H1 (cell line): ENCODE measurements around the gene PAQR7. TPM values are rescaled to one million over a fixed set of nuclear protein-coding genes. Genes with fewer than 3 reads are reported as not detected.

Experiments
- CTCF ChIA-PET: fragments of 300-600 bp; sonication (Branson Sonifier 250); formaldehyde crosslinking; loops from one replicate; lab custom pipeline; 2021; ENCODE audit not compliant: partially characterized antibody; lab: Charles Lee
- POLR2A ChIA-PET: fragments of 300-600 bp; sonication (Branson Sonifier 250); formaldehyde crosslinking; loops from one replicate; lab custom pipeline; 2021; ENCODE audit warnings: inconsistent platforms; ENCODE audit not compliant: partially characterized antibody; lab: Charles Lee
- DNase-seq, 2 experiments: peaks; one replicate each; pipeline versions ENCODE4 v3.0.0 to v3.0.0-alpha.2; 2010 to 2022; ENCODE audit warnings: low spot score in 2 of 2, low read depth in 1 of 2, mixed read lengths in 1 of 2
- FAIRE-seq: peaks from 2 replicates; lab custom pipeline; 2011; peaks lifted over from hg19 to GRCh38; lab: Jason Lieb, UNC
- H2AFZ ChIP-seq: 2 replicates; pipeline ENCODE4 v1.8.1; 2012; ENCODE audit warnings: low read length, inconsistent platforms
- H2AK5ac ChIP-seq: 2 replicates; pipeline ENCODE4 v1.6.1; 2013; ENCODE audit warnings: low read depth, low read length
- H2BK120ac ChIP-seq: replicated peaks from 2 replicates; pipeline ENCODE3; 2013; ENCODE audit warnings: low read depth, low read length, inconsistent platforms
- H2BK12ac ChIP-seq: 2 replicates; pipeline ENCODE4 v1.6.1; 2013; ENCODE audit warnings: low read depth, low read length
- H2BK15ac ChIP-seq: 2 replicates; pipeline ENCODE4 v1.6.1; 2013; ENCODE audit warnings: low read length
- H2BK20ac ChIP-seq: 2 replicates; pipeline ENCODE4 v1.6.1; 2013; ENCODE audit warnings: low read length
- H2BK5ac ChIP-seq: 2 replicates; pipeline ENCODE4 v1.6.1; 2013; ENCODE audit warnings: low read depth, low read length
- H3K14ac ChIP-seq: 2 replicates; pipeline ENCODE4 v1.6.1; 2013; ENCODE audit warnings: inconsistent platforms; ENCODE audit not compliant: insufficient read length
- H3K18ac ChIP-seq: 2 replicates; pipeline ENCODE4 v1.6.1; 2013; ENCODE audit warnings: low read length; ENCODE audit errors: extremely low read depth
- H3K23ac ChIP-seq: 2 replicates; pipeline ENCODE4 v1.6.1; 2013; ENCODE audit warnings: inconsistent platforms; ENCODE audit not compliant: insufficient read length
- H3K23me2 ChIP-seq: 2 replicates; pipeline ENCODE4 v1.6.1; 2013; ENCODE audit warnings: low read depth, low read length
- H3K27ac ChIP-seq: 2 replicates; pipeline ENCODE4 v1.6.1; 2011; ENCODE audit warnings: low read depth, low read length, inconsistent platforms
- H3K27me3 ChIP-seq, 4 experiments: replicated peaks in 1 of 4; 1 replicate in 1 of 4; 2 replicates in 3 of 4; pipeline versions ENCODE4 v1.6.1 to v1.8.1; 2011 to 2013; ENCODE audit warnings: low read length in 3 of 4, mild to moderate bottlenecking in 3 of 4, inconsistent platforms in 2 of 4, mixed read lengths in 2 of 4, moderate library complexity in 1 of 4; ENCODE audit not compliant: control insufficient read depth in 3 of 4, insufficient read depth in 3 of 4; ENCODE audit errors: extremely low read depth in 1 of 4
- H3K36me3 ChIP-seq, 4 experiments: 2 replicates each; pipeline versions ENCODE4 v1.6.1 to v1.8.1; 2011 to 2013; ENCODE audit warnings: mild to moderate bottlenecking in 4 of 4, low read length in 3 of 4, moderate library complexity in 2 of 4, control low read depth in 1 of 4, inconsistent platforms in 1 of 4; ENCODE audit not compliant: insufficient read depth in 4 of 4, control insufficient read depth in 2 of 4
- H3K4ac ChIP-seq: replicated peaks from 2 replicates; pipeline ENCODE3; 2013; ENCODE audit warnings: low read length, low read depth, mixed read lengths, inconsistent platforms; ENCODE audit not compliant: insufficient read length
- H3K4me1 ChIP-seq, 4 experiments: replicated peaks in 1 of 4; 1 replicate in 1 of 4; 2 replicates in 3 of 4; pipeline versions ENCODE4 v1.6.1 to v1.8.1; 2011 to 2013; ENCODE audit warnings: low read length in 3 of 4, inconsistent platforms in 2 of 4, mixed read lengths in 1 of 4; ENCODE audit not compliant: insufficient read depth in 4 of 4, control insufficient read depth in 3 of 4
- H3K4me2 ChIP-seq, 2 experiments: 2 replicates each; pipeline versions ENCODE4 v1.6.1 to v1.8.1; 2011 to 2013; ENCODE audit warnings: low read depth in 2 of 2, low read length in 2 of 2, control low read depth in 1 of 2, inconsistent platforms in 1 of 2, mild to moderate bottlenecking in 1 of 2; ENCODE audit not compliant: insufficient read depth in 1 of 2
- H3K4me3 ChIP-seq, 4 experiments: fragments of 200-600, 300-600 bp in 1 of 4; sonication (generic), shearing (Covaris generic), sonication (Bioruptor Twin) in 1 of 4; 2 replicates each; pipeline versions ENCODE4 v1.5.1 to v1.8.1; 2011 to 2016; ENCODE audit warnings: low read length in 4 of 4, low read depth in 3 of 4, control low read depth in 2 of 4, inconsistent platforms in 2 of 4, mild to moderate bottlenecking in 2 of 4, mixed read lengths in 1 of 4, moderate library complexity in 1 of 4; ENCODE audit not compliant: insufficient read depth in 2 of 4; ENCODE audit errors: extremely low read depth in 1 of 4
- H3K56ac ChIP-seq: replicated peaks from 2 replicates; pipeline ENCODE3; 2013; ENCODE audit warnings: low read depth, mild to moderate bottlenecking, mixed read lengths, low read length, inconsistent platforms; ENCODE audit not compliant: insufficient read length
- H3K79me1 ChIP-seq: 2 replicates; pipeline ENCODE4 v1.6.1; 2013; ENCODE audit warnings: low read depth, low read length, control low read depth
- H3K79me2 ChIP-seq, 2 experiments: 2 replicates each; pipeline versions ENCODE4 v1.6.1 to v1.8.1; 2012 to 2013; ENCODE audit warnings: low read length in 2 of 2, mild to moderate bottlenecking in 2 of 2, inconsistent platforms in 1 of 2; ENCODE audit not compliant: insufficient read depth in 2 of 2, control insufficient read depth in 1 of 2
- H3K9ac ChIP-seq, 4 experiments: replicated peaks in 1 of 4; 1 replicate in 1 of 4; 2 replicates in 3 of 4; pipeline versions ENCODE4 v1.6.1 to v1.8.1; 2011 to 2013; ENCODE audit warnings: low read depth in 3 of 4, low read length in 3 of 4, control low read depth in 2 of 4, mild to moderate bottlenecking in 2 of 4, moderate library complexity in 2 of 4, inconsistent platforms in 1 of 4; ENCODE audit errors: extremely low read depth in 1 of 4
- H3K9me3 ChIP-seq, 2 experiments: 2 replicates each; pipeline versions ENCODE4 v1.6.1 to v1.8.1; 2012 to 2013; ENCODE audit warnings: mild to moderate bottlenecking in 2 of 2, moderate library complexity in 2 of 2, control low read depth in 1 of 2, inconsistent platforms in 1 of 2, low read depth in 1 of 2, low read length in 1 of 2, mixed read lengths in 1 of 2; ENCODE audit not compliant: insufficient read depth in 2 of 2
- H4K20me1 ChIP-seq, 2 experiments: replicated peaks in 1 of 2; 2 replicates each; pipeline versions ENCODE3 to v1.8.1; 2011 to 2013; ENCODE audit warnings: inconsistent platforms in 2 of 2, low read length in 2 of 2, mild to moderate bottlenecking in 1 of 2; ENCODE audit not compliant: insufficient read depth in 2 of 2, control insufficient read depth in 1 of 2
- H4K5ac ChIP-seq: 2 replicates; pipeline ENCODE4 v1.6.1; 2013; ENCODE audit warnings: low read length, low read depth, mixed read lengths, inconsistent platforms; ENCODE audit not compliant: insufficient read length
- H4K8ac ChIP-seq: 2 replicates; pipeline ENCODE4 v1.8.0; 2013; ENCODE audit warnings: mild to moderate bottlenecking, moderate library complexity, low read length, inconsistent platforms; ENCODE audit not compliant: insufficient read depth; ENCODE audit errors: extremely low read depth
- H4K91ac ChIP-seq: replicated peaks from 2 replicates; pipeline ENCODE3; 2013; ENCODE audit warnings: low read length, mixed read lengths, inconsistent platforms; ENCODE audit not compliant: insufficient read length
- CHD1 ChIP-seq: IDR thresholded peaks from 2 replicates; pipeline ENCODE4 v1.6.1; 2012; ENCODE audit warnings: low read depth, low read length, improper control_type of control experiment
- EZH2 ChIP-seq: fragments of 200-600 bp; sonication (generic); IDR thresholded peaks from 2 replicates; pipeline ENCODE4 v1.7.1; 2012; ENCODE audit warnings: low read depth, mild to moderate bottlenecking, moderate library complexity, low read length, inconsistent platforms; ENCODE audit not compliant: severe bottlenecking
- GABPA ChIP-seq: IDR thresholded peaks from 2 replicates; pipeline ENCODE4 v1.6.1; 2011; ENCODE audit warnings: mild to moderate bottlenecking, low read length, moderate library complexity, borderline replicate concordance; ENCODE audit not compliant: insufficient read depth
- NANOG ChIP-seq: IDR thresholded peaks from 2 replicates; pipeline ENCODE4 v1.6.1; 2011; ENCODE audit warnings: low read length, low read depth, mild to moderate bottlenecking, inconsistent platforms; ENCODE audit not compliant: insufficient read depth, poor library complexity, severe bottlenecking
- POU5F1 ChIP-seq: IDR thresholded peaks from 2 replicates; pipeline ENCODE4 v1.6.1; 2011; ENCODE audit warnings: low read depth, mild to moderate bottlenecking, low read length, moderate library complexity
- SAP30 ChIP-seq: fragments of 300-600 bp; sonication (generic); IDR thresholded peaks from 2 replicates; pipeline ENCODE4 v1.7.1; 2012; ENCODE audit warnings: low read length, moderate library complexity, mild to moderate bottlenecking, inconsistent platforms; ENCODE audit not compliant: insufficient read depth, insufficient replicate concordance
- SIN3A ChIP-seq, 2 experiments: IDR thresholded peaks in 1 of 2; conservative IDR thresholded peaks in 1 of 2; 2 replicates each; pipeline ENCODE4 v1.6.1; 2011 to 2012; ENCODE audit warnings: low read length in 2 of 2, improper control_type of control experiment in 1 of 2, low read depth in 1 of 2, mild to moderate bottlenecking in 1 of 2
- SUZ12 ChIP-seq: fragments of 200-600 bp; sonication (generic); IDR thresholded peaks from 2 replicates; pipeline ENCODE4 v1.6.1; 2012; ENCODE audit warnings: mild to moderate bottlenecking, inconsistent platforms, low read length, moderate library complexity, mixed read lengths
- YY1 ChIP-seq: IDR thresholded peaks from 2 replicates; pipeline ENCODE4 v1.6.1; 2011; ENCODE audit warnings: low read depth, mild to moderate bottlenecking, low read length
- polyA plus RNA-seq, 7 experiments: library from polyadenylated mRNA; depleted of rRNA in 3 of 7; stranded (reverse) in 5 of 7; unstranded in 2 of 7; fragments of >200 nt in 5 of 7; fragments of 200-250 nt in 2 of 7; gene quantifications; 1 replicate in 5 of 7; 2 replicates in 1 of 7; 4 replicates in 1 of 7; pipeline versions ENCODE4 v1.2.1 to v1.2.3, GENCODE V29; 2011 to 2013; ENCODE audit warnings: missing spikeins in 2 of 7, mixed read lengths in 2 of 7
- total RNA-seq: library from RNA; stranded (reverse); fragmentation: NEBNext Ultra II Directional; extraction: Animal tissue kit (Norgen Biotek cat#: 25700); gene quantifications from 2 replicates; pipeline ENCODE4 v1.2.1, GENCODE V29; 2021
- TF ChIP-seq, protein P1 (sequence below): IDR thresholded peaks from 2 replicates; pipeline ENCODE4 v1.6.1; 2011; ENCODE audit warnings: low read length, improper control_type of control experiment
- TF ChIP-seq, protein P2 (sequence below): IDR thresholded peaks from 2 replicates; pipeline ENCODE4 v1.6.1; 2011; ENCODE audit warnings: low read depth, mild to moderate bottlenecking, low read length; ENCODE audit not compliant: insufficient read depth
- TF ChIP-seq, protein P3 (sequence below): IDR thresholded peaks from 2 replicates; pipeline ENCODE4 v1.6.1; 2012; ENCODE audit warnings: inconsistent platforms

PAQR7 gene
- total and polyA plus RNA-seq, 2 of the 8 experiments (the other 6 are each of a cell fraction or from before 2014, with no cell fraction given) = 7.3 to 7.4 TPM

DNA sequence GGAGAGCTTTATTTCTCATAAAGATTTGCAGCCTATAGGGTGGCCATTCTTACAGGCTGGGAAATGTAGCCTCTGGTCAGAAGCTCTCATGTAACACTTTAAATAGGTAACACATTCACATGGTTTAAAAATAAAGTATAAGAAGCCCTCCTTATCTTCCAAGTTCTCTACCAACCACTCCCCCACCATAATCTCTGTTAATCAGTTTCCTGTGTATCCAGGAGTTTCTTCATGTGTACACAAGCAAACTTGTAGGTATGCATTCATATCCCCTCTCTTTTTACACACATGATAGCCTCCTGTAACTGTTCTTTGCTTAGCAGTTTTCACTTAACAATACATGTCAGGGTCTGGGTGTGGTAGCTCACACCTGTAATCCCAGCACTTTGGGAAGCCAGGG, 35.7 kb upstream of the PAQR7 start:
- no peak overlapping the region for H3K14ac ChIP-seq
- no peak overlapping the region for H2BK5ac ChIP-seq
- no peak overlapping the region for H3K56ac ChIP-seq
- no peaks in the 10 kb centered on the region for H3K9me3 ChIP-seq
- no peak overlapping the region for H2AFZ ChIP-seq
- H3K9ac ChIP-seq = no peak overlapping the region
- ChIA-PET POLR2A (interaction anchor here (3.0 kb wide), 1 partner anchor 12 kb away, joined by 10 read pairs; no protein-coding TSS in a partner anchor), CTCF (interaction anchor here (1.8 kb wide), 1 partner anchor 16 kb away, joined by 5 read pairs; no protein-coding TSS in a partner anchor)
- H2BK120ac ChIP-seq = no peak overlapping the region
- H3K79me1 ChIP-seq = no peaks in the 10 kb centered on the region
- H2AK5ac ChIP-seq = no peak overlapping the region
- H2BK15ac ChIP-seq = no peak overlapping the region
- no peaks in the 10 kb centered on the region for H3K36me3 ChIP-seq
- H3K79me2 ChIP-seq = no peaks in the 10 kb centered on the region
- no peak overlapping the region for H4K8ac ChIP-seq
- H2BK20ac ChIP-seq = no peak overlapping the region
- no peak overlapping the region for H3K23ac ChIP-seq
- no peaks in the 10 kb centered on the region for H3K27me3 ChIP-seq
- no peak overlapping the region for H3K4ac ChIP-seq
- no peak overlapping the region for H3K18ac ChIP-seq
- H2BK12ac ChIP-seq = no peak overlapping the region
- H4K20me1 ChIP-seq = no peaks in the 10 kb centered on the region
- H3K4me2 ChIP-seq = no peak overlapping the region
- H3K4me1 ChIP-seq = peaks cover 5 to 9% (median 6%) of the 10 kb centered on the region in 4 experiments; a peak in 6 of 7 replicates
- peaks cover 5% of the 10 kb centered on the region; the same call in 1 of the 2 replicates for H3K23me2 ChIP-seq
- FAIRE-seq = no peak
- H4K5ac ChIP-seq = no peak overlapping the region
- H4K91ac ChIP-seq = no peak overlapping the region
- H3K27ac ChIP-seq = no peak overlapping the region
- H3K4me3 ChIP-seq = no peak overlapping the region
- no peak for DNase-seq
- TF ChIP-seq SAP30 = no peak
- TF ChIP-seq CHD1 = no peak
- no peak for TF ChIP-seq SUZ12
- TF ChIP-seq POU5F1 = no peak
- TF ChIP-seq, protein P1, sequence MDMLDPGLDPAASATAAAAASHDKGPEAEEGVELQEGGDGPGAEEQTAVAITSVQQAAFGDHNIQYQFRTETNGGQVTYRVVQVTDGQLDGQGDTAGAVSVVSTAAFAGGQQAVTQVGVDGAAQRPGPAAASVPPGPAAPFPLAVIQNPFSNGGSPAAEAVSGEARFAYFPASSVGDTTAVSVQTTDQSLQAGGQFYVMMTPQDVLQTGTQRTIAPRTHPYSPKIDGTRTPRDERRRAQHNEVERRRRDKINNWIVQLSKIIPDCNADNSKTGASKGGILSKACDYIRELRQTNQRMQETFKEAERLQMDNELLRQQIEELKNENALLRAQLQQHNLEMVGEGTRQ = no peak
- TF ChIP-seq NANOG = no peak
- no peak for TF ChIP-seq YY1
- TF ChIP-seq EZH2 = no peak
- TF ChIP-seq GABPA = no peak
- no peak for TF ChIP-seq SIN3A (conservative IDR thresholded peaks at IDR 0.05 in 1 of 2, IDR thresholded peaks at IDR 0.05 in 1 of 2; ENCODE audit: low read depth in 1 of 2, low read length in 2 of 2)
- TF ChIP-seq, protein P2, sequence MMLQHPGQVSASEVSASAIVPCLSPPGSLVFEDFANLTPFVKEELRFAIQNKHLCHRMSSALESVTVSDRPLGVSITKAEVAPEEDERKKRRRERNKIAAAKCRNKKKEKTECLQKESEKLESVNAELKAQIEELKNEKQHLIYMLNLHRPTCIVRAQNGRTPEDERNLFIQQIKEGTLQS = no peak
- TF ChIP-seq, protein P3, sequence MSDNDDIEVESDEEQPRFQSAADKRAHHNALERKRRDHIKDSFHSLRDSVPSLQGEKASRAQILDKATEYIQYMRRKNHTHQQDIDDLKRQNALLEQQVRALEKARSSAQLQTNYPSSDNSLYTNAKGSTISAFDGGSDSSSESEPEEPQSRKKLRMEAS = no peak
